ENCODE data around the gene SMYD5.

The SMYD5 gene

DNA sequence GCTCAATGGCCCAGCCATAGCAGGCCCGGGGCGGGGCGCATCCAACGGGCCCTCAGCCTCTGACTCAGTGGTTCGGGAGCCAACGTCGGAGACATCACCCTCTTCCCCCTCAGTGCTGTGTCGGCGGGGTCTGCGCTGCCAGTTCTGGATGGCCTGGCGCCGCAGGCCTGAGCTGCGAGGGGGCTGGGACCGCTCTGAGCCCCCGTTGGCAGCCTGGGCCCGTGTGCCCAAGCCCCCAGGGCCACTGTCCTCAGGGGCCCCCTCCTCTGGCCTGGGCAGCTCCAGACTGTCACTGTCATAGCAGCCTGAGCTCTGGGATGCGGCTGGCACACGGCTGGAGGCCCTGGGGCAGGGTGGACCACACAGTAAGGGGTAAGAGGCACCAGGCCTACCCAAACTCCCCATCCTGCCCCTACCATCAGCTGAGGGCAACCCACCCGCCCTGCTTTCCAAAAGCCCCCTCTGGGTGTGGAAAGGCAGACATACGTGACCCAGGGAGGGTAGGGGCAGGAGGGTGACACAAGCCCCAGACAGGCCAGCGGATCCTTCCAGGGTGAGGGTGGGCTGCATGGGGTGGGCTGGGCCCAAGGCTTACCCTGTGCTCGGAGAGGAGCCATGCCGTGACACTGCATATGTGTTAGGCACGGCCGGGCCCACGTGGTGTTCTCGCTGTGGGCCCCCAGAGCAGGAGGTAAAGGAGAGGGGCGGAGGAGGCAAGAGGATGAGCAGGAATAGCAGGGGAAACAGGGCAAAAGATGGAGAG is 51.4 kb downstream of the SMYD5 start:
- TF ChIP-seq, protein P1, sequence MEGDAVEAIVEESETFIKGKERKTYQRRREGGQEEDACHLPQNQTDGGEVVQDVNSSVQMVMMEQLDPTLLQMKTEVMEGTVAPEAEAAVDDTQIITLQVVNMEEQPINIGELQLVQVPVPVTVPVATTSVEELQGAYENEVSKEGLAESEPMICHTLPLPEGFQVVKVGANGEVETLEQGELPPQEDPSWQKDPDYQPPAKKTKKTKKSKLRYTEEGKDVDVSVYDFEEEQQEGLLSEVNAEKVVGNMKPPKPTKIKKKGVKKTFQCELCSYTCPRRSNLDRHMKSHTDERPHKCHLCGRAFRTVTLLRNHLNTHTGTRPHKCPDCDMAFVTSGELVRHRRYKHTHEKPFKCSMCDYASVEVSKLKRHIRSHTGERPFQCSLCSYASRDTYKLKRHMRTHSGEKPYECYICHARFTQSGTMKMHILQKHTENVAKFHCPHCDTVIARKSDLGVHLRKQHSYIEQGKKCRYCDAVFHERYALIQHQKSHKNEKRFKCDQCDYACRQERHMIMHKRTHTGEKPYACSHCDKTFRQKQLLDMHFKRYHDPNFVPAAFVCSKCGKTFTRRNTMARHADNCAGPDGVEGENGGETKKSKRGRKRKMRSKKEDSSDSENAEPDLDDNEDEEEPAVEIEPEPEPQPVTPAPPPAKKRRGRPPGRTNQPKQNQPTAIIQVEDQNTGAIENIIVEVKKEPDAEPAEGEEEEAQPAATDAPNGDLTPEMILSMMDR (IDR thresholded peaks at IDR 0.05; ENCODE audit: low read length, missing control alignments) = no peak
- H3K4me3 ChIP-seq (replicated peaks; ENCODE audit: low read depth, low read length) = no peak overlapping the region
- no peak for DNase-seq (ENCODE audit: low read depth)

DNA sequence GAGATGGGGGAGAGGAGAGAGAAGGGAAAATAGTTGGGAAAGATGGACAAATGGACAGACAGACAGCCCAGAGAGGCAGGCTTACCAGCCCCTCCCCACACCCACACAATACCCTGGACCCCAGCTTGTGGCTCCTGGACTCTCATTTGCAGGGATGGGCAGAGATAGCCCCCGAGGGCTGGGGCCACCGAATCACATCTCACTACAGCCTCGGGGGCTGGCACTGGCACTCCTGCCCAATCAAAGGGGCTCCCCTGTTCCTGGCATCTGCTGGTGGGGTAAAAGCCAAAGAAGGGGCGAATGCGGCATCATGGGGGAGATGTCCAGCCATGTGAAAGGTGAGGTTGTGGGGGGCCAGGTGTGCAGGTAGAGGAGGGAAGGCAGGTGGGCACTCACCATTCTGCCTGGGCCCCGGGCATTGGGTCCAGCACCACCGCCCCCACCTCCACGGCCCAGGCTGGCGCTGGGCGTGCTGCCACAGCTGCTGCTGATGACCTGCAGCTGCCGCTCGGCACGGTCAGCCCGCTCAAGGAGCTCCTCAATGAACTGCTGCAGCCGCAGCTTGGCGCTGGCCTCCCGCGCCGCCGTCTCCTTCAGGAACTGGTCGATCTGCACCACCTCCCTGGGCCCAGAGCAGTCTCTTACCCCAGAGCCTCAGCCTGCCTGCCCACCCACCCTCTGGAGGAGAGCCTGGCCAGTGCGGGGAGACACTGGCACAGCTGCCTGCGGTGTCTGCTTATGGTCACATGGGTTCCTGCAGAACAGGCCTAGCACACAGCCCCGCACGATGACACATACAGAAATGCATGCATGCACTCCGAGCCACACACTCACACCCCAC is 52.2 kb downstream of the SMYD5 start:
- DNase-seq (ENCODE audit: low read depth) = no peak
- no peak overlapping the region for H3K4me3 ChIP-seq (replicated peaks; ENCODE audit: low read depth, low read length)
- TF ChIP-seq, protein P1 (IDR thresholded peaks at IDR 0.05; ENCODE audit: low read length, missing control alignments) = no peak

DNA sequence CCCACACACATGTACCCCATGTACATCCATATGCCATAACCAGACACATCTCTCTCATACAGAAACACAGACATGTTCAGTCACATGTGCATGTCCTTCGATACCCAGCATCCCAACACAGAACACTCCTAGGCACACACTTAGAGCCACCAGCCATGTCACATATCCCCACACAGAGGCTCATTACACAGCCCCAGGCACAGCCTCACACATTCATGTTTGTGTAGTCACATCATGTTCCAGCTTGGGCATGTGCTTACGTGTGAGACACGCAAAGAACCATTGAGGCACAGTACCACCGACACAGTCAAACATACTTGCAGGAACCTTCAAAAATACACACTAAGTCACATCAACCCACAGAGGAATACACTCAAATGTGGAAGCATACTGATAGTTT is 53.0 kb downstream of the SMYD5 start:
- no peak overlapping the region for H3K4me3 ChIP-seq (replicated peaks; ENCODE audit: low read depth, low read length)
- TF ChIP-seq, protein P1 (IDR thresholded peaks at IDR 0.05; ENCODE audit: low read length, missing control alignments) = no peak
- DNase-seq (ENCODE audit: low read depth) = no peak

DNA sequence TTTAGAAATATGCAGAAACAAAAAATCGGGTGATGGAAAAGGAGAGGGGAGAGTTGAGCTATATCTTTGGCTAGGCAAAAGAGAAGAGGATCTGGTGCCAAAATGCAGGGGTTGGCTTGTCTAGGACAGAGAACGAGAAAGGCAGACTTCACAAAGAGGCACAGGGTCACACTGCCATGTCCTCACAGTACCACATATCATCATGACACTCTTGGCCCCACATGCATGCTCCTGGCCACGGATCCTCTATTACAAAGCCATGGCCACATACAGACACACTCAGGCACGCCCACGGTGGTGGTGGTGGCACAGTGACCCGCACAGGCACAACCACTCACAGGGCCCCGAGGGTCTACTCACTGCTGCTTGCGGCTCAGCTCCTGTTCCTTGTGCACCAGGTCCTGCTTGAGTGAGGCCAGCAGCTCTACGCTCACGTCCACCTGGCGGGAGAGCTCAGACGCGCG is 54.4 kb downstream of the SMYD5 start:
- TF ChIP-seq, protein P1 (IDR thresholded peaks at IDR 0.05; ENCODE audit: low read length, missing control alignments) = no peak
- DNase-seq (ENCODE audit: low read depth) = no peak
- H3K4me3 ChIP-seq (replicated peaks; ENCODE audit: low read depth, low read length) = no peak overlapping the region

DNA sequence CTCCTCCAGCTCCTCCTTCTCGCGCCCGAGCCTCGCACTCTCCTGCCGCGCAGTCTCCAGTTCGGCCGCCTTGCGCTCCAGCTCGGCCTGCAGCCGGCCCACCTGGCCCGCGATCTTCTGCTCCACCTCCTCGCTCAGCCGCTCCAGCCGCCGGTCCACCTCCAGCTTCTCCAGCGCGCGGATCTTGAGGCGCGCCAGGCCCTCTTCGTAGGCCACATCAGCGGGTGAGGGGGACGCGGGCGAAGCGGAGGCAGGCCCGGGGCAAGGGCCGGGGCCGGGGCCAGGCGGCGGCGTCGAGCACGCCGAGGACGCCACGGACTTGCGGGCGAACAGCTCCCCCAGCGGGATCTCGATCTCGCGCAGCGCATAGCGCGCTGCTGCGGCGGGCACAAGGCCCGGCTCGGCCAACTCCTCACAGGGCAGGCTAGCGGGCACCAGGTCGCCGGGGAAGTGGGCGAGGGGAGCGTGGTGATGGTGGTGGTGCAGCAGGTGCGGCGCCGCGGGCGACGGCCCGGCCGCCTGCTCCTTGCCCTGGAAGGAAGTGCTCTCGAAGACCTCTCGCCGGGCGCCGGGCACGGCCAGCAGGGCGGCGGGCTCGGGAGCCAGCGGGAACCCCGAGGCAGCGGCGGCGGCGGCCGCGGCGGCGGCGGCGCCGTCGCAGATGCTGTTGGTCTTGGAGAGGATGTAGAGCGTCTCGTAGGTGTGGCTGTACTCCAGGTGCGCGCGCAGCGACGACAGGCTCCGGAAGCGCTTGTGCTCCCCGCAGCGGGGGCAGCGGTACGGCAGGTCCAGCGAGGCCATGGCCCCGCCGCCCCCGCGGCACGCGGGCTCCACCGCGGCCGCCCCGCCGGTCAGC is 55.0 kb downstream of the SMYD5 start:
- TF ChIP-seq, protein P1 (IDR thresholded peaks at IDR 0.05; ENCODE audit: low read length, missing control alignments) = no peak
- peak; percentile 31 for DNase-seq (ENCODE audit: low read depth)
- H3K4me3 ChIP-seq (replicated peaks; ENCODE audit: low read depth, low read length) = no peak overlapping the region

DNA sequence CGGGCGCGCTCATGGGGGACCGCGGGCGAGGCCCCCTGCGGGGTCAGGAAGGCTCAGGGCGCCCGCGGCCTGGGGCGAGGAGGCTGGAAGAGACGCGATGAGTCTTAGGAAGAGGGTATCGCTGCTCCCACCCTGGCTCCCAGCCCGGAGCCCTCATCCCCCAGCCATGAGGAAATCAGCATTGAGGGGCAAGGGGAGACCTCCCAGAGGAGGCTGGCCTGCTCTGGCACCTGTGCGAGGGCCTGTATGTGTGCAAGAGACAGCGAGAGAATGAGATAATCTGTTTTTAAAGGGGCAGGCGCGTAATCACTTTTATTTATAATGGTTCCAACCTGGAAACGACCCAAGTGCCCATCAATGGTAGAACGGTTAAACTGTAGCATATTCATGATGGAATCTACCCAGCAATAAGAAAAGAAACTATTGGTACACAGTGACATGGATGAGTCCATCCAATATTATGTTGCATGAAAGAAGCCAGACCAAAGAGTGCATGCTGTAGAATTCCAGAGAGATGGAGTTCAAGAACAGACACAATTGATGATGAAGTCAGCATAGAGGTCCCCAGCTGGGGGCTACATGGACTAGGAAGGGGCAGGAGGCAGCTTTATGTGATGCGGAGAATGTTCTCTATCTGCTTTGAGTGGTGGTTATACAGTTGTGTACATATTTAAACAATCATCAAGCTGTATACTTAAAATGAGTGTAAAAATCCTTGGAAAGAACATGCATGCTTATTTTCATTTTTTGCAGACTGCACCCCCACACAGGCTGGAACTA is 55.8 kb downstream of the SMYD5 start:
- TF ChIP-seq, protein P1 (IDR thresholded peaks at IDR 0.05; ENCODE audit: low read length, missing control alignments) = no peak
- no peak overlapping the region for H3K4me3 ChIP-seq (replicated peaks; ENCODE audit: low read depth, low read length)
- no peak for DNase-seq (ENCODE audit: low read depth)
